Glutamatergic neuron (in vitro differentiated cells): ENCODE data around the gene JMJD1C. TPM values are rescaled to one million over a fixed set of nuclear protein-coding genes. Genes with fewer than 3 reads are reported as not detected.
A peak's percentile ranks its signal among the peaks of the same experiment; 100 is the strongest.

Source experiments
- DNase-seq: peaks from one replicate; pipeline ENCODE4 v3.0.0; 2022
- H3K27ac Mint-ChIP-seq: one replicate; pipeline ENCODE4 v1.8.0; 2020; ENCODE audit warnings: mild to moderate bottlenecking, mixed read lengths, inconsistent platforms; ENCODE audit not compliant: unreplicated experiment
- H3K27me3 Mint-ChIP-seq: one replicate; pipeline ENCODE4 v1.8.0; 2020; ENCODE audit warnings: mild to moderate bottlenecking, moderate library complexity, mixed read lengths, inconsistent platforms; ENCODE audit not compliant: unreplicated experiment
- H3K36me3 Mint-ChIP-seq: one replicate; pipeline ENCODE4 v1.8.0; 2020; ENCODE audit warnings: mild to moderate bottlenecking, mixed read lengths, inconsistent platforms; ENCODE audit not compliant: unreplicated experiment
- H3K4me1 Mint-ChIP-seq: one replicate; pipeline ENCODE4 v1.8.0; 2020; ENCODE audit warnings: mild to moderate bottlenecking, low read depth, mixed read lengths, inconsistent platforms; ENCODE audit not compliant: unreplicated experiment
- H3K4me3 Mint-ChIP-seq: one replicate; pipeline ENCODE4 v1.8.0; 2020; ENCODE audit warnings: mild to moderate bottlenecking, mixed read lengths, inconsistent platforms; ENCODE audit not compliant: unreplicated experiment
- H3K9me3 Mint-ChIP-seq: one replicate; pipeline ENCODE4 v1.8.0; 2020; ENCODE audit warnings: mild to moderate bottlenecking, moderate library complexity, mixed read lengths, inconsistent platforms; ENCODE audit not compliant: unreplicated experiment
- CTCF ChIP-seq: fragments of 200-600 bp; sonication (generic); IDR thresholded peaks from one replicate; pipeline ENCODE4 v1.5.0; 2021; ENCODE audit not compliant: partially characterized antibody, unreplicated experiment
- total RNA-seq: library from RNA; stranded (reverse); fragmentation: NEBNext Ultra II Directional; extraction: Animal tissue kit (Norgen Biotek cat#: 25700); gene quantifications from one replicate; pipeline ENCODE4 v1.2.1, GENCODE V29; 2021; ENCODE audit not compliant: unreplicated experiment

The JMJD1C gene
- total RNA-seq, 1 donor from 2014 or later = 110 TPM

DNA sequence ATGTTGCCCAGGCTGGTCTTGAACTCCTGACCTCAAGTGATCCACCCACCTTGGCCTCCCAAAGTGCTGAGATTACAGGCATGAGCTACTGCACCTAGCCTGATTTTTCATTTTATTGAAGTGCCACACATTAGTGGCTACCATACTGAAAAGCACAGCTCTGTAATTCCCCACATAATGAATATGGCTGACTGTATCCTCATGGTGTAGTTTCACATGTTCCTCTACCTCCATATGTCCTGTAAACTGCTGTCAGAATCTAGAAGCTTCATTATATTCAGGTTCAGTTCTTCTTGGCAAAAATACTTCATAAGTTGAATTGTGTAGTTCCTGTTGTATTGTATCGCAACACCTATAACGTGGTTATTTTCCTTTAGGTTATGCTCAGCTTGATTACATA, 11.1 kb downstream of the JMJD1C start:
- Mint-ChIP-seq H3K4me1 (peaks cover 28% of the 10 kb centered on the region), H3K27ac (no peak overlapping the region), H3K4me3 (no peak overlapping the region), H3K27me3 (peaks cover 4% of the 10 kb centered on the region), H3K36me3 (no peaks in the 10 kb centered on the region), H3K9me3 (no peaks in the 10 kb centered on the region)
- no peak for DNase-seq
- TF ChIP-seq CTCF = no peak

DNA sequence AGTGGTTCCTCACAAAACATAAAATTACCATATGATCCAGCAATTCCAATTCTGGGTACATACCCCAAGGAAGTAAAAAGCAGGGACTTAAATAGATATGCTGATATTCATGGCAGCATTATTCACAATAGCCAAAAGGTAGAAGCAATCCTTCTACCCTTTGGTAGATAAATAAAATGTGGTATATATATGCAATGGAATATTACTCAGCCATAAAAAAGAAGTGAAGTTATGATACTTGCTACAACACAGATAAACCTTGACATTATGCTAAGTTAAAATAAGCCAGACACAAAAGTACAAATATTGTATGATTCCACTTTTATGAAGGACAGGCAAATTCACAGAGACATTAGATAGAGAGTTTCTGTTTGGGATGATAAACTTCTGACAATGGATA, 13.3 kb downstream of the JMJD1C start:
- Mint-ChIP-seq H3K27me3 (peaks cover 4% of the 10 kb centered on the region), H3K4me1 (peaks cover 28% of the 10 kb centered on the region), H3K4me3 (no peak overlapping the region), H3K9me3 (no peaks in the 10 kb centered on the region), H3K27ac (no peak overlapping the region), H3K36me3 (no peaks in the 10 kb centered on the region)
- no peak for TF ChIP-seq CTCF
- no peak for DNase-seq

DNA sequence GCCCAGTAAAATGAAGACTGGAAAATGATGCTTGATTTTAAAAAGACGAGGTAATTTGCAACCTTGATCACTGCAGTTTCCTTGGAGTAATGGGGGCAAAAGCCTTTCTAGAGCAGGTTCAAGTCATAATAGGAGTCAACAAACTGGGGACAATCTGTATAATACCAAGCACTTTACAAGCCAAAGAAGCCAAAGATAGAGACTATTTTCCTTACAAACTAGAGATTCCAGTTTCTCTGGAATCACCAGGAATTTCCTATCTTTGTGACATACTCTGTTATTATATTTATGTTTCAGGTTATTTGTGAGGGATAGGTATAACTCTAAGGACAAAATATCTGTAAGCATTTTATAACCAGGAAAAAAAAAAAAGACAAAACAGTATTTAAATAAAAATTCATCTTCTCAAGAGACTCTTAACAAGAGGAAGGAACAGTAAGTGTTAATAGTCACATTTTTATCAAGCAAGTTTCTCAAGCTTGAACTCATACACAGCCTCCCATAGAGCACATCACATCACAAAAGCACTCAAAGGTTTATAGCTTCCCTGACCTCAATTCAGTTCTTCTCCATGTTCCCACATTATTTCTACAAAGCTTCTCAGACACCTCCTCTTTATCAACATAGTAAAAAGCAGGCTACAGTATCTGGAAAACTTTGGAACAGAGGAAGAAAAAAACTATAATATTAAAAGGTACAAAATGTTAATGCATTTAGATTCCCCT, 18.9 kb downstream of the JMJD1C start:
- Mint-ChIP-seq H3K27ac (no peak overlapping the region), H3K36me3 (no peaks in the 10 kb centered on the region), H3K4me1 (peaks cover 12% of the 10 kb centered on the region), H3K4me3 (no peak overlapping the region), H3K9me3 (no peaks in the 10 kb centered on the region), H3K27me3 (no peaks in the 10 kb centered on the region)
- no peak for DNase-seq
- no peak for TF ChIP-seq CTCF

- H3K27me3 Mint-ChIP-seq = no peaks in the 10 kb centered on the region
- TF ChIP-seq CTCF = no peak
- no peak overlapping the region for H3K4me3 Mint-ChIP-seq
- peaks cover 18% of the 10 kb centered on the region for H3K4me1 Mint-ChIP-seq
- no peaks in the 10 kb centered on the region for H3K9me3 Mint-ChIP-seq
- no peak for DNase-seq
- peak overlapping the region; percentile 28 for H3K27ac Mint-ChIP-seq
- H3K36me3 Mint-ChIP-seq = no peaks in the 10 kb centered on the region
Observed at GRCh38 chr10:63441404-63441803, 24.4 kb downstream of the JMJD1C start.

DNA sequence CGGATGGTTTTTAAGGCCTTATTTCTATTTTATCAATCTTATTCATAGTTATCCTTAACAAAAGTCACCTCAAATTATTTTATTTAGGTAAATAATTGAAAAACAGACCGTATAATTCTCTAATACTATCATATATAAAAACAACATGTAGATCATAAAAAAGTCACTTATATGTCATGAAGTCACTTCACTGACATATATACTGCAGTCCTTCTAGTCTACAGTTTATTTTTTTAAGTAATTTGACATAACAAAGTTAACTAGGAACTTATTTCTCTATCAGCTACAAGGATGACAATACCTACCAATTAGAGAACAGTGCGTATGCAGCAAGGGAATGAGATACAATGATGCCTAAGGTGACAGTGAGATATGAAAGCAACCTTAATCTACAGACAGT, 26.2 kb downstream of the JMJD1C start:
- Mint-ChIP-seq H3K36me3 (no peaks in the 10 kb centered on the region), H3K27ac (no peak overlapping the region), H3K4me3 (no peak overlapping the region), H3K9me3 (no peaks in the 10 kb centered on the region), H3K27me3 (no peaks in the 10 kb centered on the region), H3K4me1 (peaks cover 18% of the 10 kb centered on the region)
- no peak for TF ChIP-seq CTCF
- DNase-seq = no peak
